HG02571 (cell line): Measurements from ENCODE around the gene ABAT.
A peak's percentile ranks its signal among the peaks of the same experiment; 100 is the strongest.

Source experiments
- ATAC-seq: cut with Tn5 transposase; IDR thresholded peaks from one replicate; pipeline ENCODE4 v1.9.1; 2021; ENCODE audit warnings: mild to moderate bottlenecking, moderate library complexity; ENCODE audit not compliant: unreplicated experiment

The ABAT gene

GRCh38 chr16:8674413-8675022, at the start of gene ABAT:
Gene ABAT (plus strand): TSS chr16:8674617. CDS start chr16:8735740, 61,123 bp downstream.
- ATAC-seq, result peak; percentile 100

GRCh38 chr16:8625491-8626087, 48.8 kb upstream of the ABAT start:
- ATAC-seq, result no peak

DNA sequence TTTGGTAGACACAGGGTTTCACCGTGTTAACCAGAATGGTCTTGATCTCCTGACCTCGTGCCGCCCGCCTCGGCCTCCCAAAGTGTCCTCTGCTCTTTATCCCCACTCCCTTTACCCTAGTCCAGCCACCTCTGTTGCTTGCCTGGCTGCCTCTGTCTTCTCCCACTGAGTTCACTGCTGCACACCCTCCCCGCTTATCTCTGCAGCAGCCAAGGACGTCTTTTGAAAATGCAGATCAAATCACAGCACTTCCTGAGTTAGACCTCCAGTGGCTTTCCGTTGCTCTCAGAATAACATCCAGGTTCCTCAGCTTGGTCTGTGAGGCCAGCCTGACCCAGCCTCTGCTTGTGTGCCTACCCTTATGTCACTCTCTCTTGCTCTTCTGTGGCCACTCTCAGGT, 47.5 kb upstream of the ABAT start:
- no peak for ATAC-seq

GRCh38 chr16:8627456-8627855, 47.0 kb upstream of the ABAT start:
- no peak for ATAC-seq

GRCh38 chr16:8628981-8629725, 45.3 kb upstream of the ABAT start:
- no peak for ATAC-seq

DNA sequence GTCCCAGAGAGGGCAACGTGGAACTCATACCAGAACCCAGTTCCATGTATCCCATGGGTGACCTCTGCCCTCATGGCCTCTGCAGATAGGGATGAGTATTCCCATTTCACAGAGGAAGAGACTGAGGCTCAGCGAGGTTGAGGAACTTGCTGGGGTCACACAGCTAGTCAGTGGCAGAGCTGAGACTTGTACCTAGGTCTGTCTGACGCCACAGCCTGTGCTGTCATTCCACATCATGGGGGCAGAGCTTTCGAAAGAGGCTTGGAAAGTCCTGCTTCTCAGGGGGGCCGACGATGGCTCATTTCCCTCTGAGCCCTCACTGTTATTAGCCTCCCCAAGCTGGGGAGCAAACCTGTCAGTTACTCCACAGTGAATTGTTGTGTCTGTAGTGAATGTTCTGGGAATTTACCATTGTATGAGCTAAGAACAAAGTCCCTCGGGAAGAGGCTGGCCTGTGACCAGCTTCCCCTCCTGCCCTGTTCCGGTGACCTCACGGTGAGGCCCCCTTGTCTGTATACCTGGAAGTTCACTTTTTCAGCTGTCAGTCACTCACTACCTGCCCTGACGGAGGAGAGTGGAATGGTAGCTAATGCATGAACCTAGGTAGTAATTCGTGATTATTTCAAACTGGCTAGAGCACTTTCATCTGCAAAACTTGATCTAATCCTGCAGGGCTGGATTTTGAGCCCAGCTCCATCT, 44.0 kb upstream of the ABAT start:
- ATAC-seq, result no peak

DNA sequence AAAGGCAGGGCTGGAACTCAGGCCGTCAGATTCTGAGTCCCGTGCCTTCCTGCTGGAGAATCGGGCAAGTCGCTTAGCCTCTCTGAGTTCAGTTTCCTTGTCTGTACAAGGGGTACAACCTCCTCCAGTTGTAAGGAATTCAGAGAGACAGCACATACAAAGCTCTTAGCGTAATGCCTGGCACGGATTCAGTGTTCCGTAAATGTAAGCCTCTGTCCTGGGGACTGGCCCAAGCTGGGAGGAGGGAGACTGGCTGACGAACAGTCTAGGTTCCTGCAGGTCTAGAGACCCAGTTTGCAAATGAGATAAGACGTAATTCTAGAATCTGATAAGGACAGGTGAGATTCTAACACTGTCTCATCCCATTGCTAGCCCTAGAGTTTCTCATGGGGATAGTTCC, 43.0 kb upstream of the ABAT start:
- ATAC-seq, result no peak

- no peak for ATAC-seq
These were observed 42.5 kb upstream of the ABAT start for GRCh38 chr16:8631818-8632465.

DNA sequence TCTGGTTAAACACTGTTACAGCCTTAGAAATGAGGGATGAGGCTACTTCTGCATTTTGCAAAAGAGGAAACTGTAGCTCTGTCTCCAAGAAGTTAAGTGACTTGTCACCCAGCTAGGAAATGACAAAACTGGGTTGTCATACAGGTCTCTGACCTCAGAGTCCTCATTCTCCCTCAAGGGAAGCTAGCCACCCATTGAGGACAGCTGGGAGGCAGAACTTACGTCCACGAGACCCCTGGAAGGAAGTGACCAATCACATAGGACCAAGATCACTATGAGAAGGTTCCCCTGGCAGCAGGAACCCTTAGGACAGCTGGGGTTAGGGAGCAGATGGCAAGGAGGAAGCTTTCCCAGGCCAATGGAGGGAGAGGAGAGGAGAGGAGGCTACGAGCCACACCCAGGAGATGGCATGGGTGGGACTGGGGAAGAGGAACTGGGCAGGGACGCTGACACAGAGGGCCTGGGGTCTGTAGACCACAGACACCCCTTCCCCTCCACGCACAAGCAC, 41.7 kb upstream of the ABAT start:
- no peak for ATAC-seq

GRCh38 chr16:8634991-8635736, 39.3 kb upstream of the ABAT start:
- ATAC-seq, result no peak

DNA sequence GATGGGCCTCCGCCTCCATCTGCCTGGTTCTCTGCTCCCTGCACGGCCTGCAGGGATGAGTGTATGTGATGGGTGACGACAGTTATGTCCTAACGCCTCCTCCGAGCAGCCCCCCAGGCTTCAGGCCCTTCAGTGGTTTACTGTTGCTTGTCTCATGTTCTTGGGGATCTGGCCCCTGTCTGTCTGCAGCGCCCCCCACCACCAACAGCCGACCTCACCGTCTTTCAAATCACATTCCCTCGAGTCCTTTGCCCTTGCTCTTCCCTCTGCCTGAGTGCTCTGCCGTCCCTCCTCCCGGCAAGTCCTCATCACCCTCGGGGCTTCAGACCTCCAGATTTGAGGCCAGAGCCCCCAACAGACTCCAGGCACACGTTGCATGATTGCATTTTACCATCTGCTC, 34.7 kb upstream of the ABAT start:
- ATAC-seq, result no peak

GRCh38 chr16:8641671-8642070, 32.7 kb upstream of the ABAT start:
- ATAC-seq, result no peak

DNA sequence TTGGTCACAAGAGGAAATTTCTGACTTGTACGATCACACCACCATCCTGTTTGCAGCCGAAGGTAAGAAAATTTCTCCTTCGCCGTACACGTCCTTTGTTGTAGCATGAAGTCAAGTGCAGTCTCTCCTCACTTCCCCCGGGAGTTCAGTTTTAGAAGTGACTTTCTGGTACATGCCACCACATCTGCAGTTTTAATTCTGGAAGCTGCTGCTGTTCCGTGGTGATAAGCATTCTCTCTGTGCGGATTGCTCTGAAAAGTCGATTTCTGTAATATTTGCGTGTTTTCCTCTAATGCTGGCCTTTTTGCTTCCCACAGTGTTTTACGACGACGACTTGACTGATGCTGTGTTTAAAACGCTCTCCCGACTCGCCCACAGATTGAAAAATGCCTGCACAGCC, 32.3 kb upstream of the ABAT start:
- ATAC-seq, result no peak

GRCh38 chr16:8644211-8645140, 29.9 kb upstream of the ABAT start:
- ATAC-seq, result no peak

- ATAC-seq, result no peak
These were observed 29.3 kb upstream of the ABAT start for GRCh38 chr16:8645141-8645521.

- no peak for ATAC-seq
These were observed 28.6 kb upstream of the ABAT start for GRCh38 chr16:8645831-8646230.

GRCh38 chr16:8646326-8647053, 27.9 kb upstream of the ABAT start:
- ATAC-seq, result no peak

- no peak for ATAC-seq
These were observed 26.6 kb upstream of the ABAT start for GRCh38 chr16:8647721-8648318.
